ENCODE results near the gene ZNF618.

DNA sequence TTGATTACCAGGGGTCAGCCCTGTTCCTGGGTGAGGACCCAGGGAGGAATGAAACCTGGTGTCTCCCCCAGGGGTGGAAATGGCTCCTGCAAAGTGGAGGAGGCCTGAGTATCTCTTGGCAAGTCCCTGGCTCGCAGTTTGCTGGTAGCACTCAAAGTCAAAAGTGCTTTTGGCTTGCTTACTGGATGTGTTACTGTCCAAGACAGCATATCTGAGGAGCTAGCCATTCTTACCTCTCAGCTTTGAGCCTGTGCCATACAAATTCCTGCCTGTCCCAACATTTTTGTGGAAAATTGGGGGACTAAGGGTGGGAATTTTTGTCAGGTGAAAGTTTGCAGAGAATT, 9.9 kb downstream of the ZNF618 start:
- TF ChIP-seq, protein P1, sequence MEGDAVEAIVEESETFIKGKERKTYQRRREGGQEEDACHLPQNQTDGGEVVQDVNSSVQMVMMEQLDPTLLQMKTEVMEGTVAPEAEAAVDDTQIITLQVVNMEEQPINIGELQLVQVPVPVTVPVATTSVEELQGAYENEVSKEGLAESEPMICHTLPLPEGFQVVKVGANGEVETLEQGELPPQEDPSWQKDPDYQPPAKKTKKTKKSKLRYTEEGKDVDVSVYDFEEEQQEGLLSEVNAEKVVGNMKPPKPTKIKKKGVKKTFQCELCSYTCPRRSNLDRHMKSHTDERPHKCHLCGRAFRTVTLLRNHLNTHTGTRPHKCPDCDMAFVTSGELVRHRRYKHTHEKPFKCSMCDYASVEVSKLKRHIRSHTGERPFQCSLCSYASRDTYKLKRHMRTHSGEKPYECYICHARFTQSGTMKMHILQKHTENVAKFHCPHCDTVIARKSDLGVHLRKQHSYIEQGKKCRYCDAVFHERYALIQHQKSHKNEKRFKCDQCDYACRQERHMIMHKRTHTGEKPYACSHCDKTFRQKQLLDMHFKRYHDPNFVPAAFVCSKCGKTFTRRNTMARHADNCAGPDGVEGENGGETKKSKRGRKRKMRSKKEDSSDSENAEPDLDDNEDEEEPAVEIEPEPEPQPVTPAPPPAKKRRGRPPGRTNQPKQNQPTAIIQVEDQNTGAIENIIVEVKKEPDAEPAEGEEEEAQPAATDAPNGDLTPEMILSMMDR (IDR thresholded peaks at IDR 0.05) = no peak
- no peak for TF ChIP-seq POLR2A (IDR thresholded peaks at IDR 0.05)
